HEK293 (cell line): ENCODE results near the gene JUP.
A peak's percentile ranks its signal among the peaks of the same experiment; 100 is the strongest.

Experiments used
- GLI4 ChIP-seq: fragments of 450-650 bp; formaldehyde crosslinking; IDR thresholded peaks from 2 replicates; pipeline ENCODE4 v1.5.1; 2016; ENCODE audit warnings: missing biosample characterization, missing genetic modification characterization
- ZNF133 ChIP-seq: fragments of 450-650 bp; formaldehyde crosslinking; IDR thresholded peaks from 2 replicates; pipeline ENCODE4 v1.5.1; 2016; ENCODE audit warnings: missing biosample characterization, missing genetic modification characterization
- ZNF138 ChIP-seq: fragments of 450-650 bp; formaldehyde crosslinking; IDR thresholded peaks from 2 replicates; pipeline ENCODE4 v1.5.1; 2016; ENCODE audit warnings: missing biosample characterization, missing genetic modification characterization, borderline replicate concordance
- ZNF16 ChIP-seq: fragments of 450-650 bp; formaldehyde crosslinking; IDR thresholded peaks from 2 replicates; pipeline ENCODE4 v1.5.1; 2016; ENCODE audit warnings: low read depth, missing biosample characterization, missing genetic modification characterization
- ZNF221 ChIP-seq: fragments of 450-650 bp; formaldehyde crosslinking; IDR thresholded peaks from 2 replicates; pipeline ENCODE4 v1.5.1; 2017; ENCODE audit warnings: missing biosample characterization, missing genetic modification characterization, borderline replicate concordance
- ZNF394 ChIP-seq: fragments of 450-650 bp; formaldehyde crosslinking; IDR thresholded peaks from 2 replicates; pipeline ENCODE4 v1.5.1; 2016; ENCODE audit warnings: missing biosample characterization, missing genetic modification characterization, mild to moderate bottlenecking, moderate library complexity, borderline replicate concordance
- ZNF521 ChIP-seq: fragments of 450-650 bp; formaldehyde crosslinking; IDR thresholded peaks from 2 replicates; pipeline ENCODE4 v1.5.1; 2017; ENCODE audit warnings: missing biosample characterization, mild to moderate bottlenecking, missing genetic modification characterization
- ZNF830 ChIP-seq: fragments of 450-650 bp; IDR thresholded peaks from 2 replicates; pipeline ENCODE4 v1.5.0; 2018; ENCODE audit warnings: missing biosample characterization, missing genetic modification characterization, low read depth, mild to moderate bottlenecking, moderate library complexity
- ZXDB ChIP-seq: fragments of 450-650 bp; formaldehyde crosslinking; IDR thresholded peaks from 2 replicates; pipeline ENCODE4 v1.5.1; 2016; ENCODE audit warnings: missing biosample characterization, missing genetic modification characterization
- TF ChIP-seq, protein P1 (sequence below): fragments of 450-650 bp; formaldehyde crosslinking; IDR thresholded peaks from 2 replicates; pipeline ENCODE4 v1.5.1; 2016; ENCODE audit warnings: missing biosample characterization, missing genetic modification characterization, low read depth
- TF ChIP-seq, protein P2 (sequence below): fragments of 450-650 bp; formaldehyde crosslinking; IDR thresholded peaks from 2 replicates; pipeline ENCODE4 v1.5.1; 2016; ENCODE audit warnings: missing biosample characterization, missing genetic modification characterization
- TF ChIP-seq, protein P3 (sequence below): fragments of 450-650 bp; formaldehyde crosslinking; IDR thresholded peaks from 2 replicates; pipeline ENCODE4 v1.5.1; 2016; ENCODE audit warnings: missing biosample characterization, missing genetic modification characterization

DNA sequence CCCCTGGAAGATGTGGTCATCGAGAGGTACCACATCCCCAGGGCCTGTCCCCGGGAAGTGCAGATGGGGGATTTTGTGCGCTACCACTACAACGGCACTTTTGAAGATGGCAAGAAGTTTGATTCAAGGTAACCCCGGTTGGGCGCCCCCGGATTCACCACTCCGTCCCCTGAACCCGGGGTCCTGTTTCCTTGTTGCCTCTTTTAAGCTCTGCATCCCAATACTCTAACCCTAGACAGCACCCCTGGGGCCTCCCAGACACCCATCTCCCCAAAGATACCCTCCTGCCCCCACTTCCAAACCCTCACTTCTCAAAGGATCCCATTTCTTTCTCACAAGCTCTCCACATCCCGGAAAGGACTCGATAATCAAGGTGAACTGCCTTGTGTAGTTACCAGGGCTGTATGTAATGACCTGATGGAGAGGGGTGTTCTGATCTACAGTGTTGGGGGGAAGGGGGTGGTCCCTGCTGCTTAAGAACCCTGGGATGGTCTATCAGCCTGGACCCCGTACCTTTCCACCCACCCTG is 26.7 kb upstream of the JUP start:
- TF ChIP-seq, protein P1, sequence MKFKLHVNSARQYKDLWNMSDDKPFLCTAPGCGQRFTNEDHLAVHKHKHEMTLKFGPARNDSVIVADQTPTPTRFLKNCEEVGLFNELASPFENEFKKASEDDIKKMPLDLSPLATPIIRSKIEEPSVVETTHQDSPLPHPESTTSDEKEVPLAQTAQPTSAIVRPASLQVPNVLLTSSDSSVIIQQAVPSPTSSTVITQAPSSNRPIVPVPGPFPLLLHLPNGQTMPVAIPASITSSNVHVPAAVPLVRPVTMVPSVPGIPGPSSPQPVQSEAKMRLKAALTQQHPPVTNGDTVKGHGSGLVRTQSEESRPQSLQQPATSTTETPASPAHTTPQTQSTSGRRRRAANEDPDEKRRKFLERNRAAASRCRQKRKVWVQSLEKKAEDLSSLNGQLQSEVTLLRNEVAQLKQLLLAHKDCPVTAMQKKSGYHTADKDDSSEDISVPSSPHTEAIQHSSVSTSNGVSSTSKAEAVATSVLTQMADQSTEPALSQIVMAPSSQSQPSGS (tag by site-specific recombination): no peak
- TF ChIP-seq, protein P2, sequence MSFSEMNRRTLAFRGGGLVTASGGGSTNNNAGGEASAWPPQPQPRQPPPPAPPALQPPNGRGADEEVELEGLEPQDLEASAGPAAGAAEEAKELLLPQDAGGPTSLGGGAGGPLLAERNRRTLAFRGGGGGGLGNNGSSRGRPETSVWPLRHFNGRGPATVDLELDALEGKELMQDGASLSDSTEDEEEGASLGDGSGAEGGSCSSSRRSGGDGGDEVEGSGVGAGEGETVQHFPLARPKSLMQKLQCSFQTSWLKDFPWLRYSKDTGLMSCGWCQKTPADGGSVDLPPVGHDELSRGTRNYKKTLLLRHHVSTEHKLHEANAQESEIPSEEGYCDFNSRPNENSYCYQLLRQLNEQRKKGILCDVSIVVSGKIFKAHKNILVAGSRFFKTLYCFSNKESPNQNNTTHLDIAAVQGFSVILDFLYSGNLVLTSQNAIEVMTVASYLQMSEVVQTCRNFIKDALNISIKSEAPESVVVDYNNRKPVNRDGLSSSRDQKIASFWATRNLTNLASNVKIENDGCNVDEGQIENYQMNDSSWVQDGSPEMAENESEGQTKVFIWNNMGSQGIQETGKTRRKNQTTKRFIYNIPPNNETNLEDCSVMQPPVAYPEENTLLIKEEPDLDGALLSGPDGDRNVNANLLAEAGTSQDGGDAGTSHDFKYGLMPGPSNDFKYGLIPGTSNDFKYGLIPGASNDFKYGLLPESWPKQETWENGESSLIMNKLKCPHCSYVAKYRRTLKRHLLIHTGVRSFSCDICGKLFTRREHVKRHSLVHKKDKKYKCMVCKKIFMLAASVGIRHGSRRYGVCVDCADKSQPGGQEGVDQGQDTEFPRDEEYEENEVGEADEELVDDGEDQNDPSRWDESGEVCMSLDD: 0 out of 2 replicates have a peak, but pooled peaks have one; percentile 65
- TF ChIP-seq ZNF394 (tag by site-specific recombination) (no peak), ZXDB (tag by site-specific recombination) (no peak), ZNF138 (tag by site-specific recombination) (no peak), ZNF16 (tag by site-specific recombination) (no peak), GLI4 (tag by site-specific recombination) (no peak), ZNF830 (tag by site-specific recombination) (no peak), ZNF221 (no peak), ZNF521 (tag by site-specific recombination) (no peak), ZNF133 (tag by site-specific recombination) (no peak)
- TF ChIP-seq, protein P3, sequence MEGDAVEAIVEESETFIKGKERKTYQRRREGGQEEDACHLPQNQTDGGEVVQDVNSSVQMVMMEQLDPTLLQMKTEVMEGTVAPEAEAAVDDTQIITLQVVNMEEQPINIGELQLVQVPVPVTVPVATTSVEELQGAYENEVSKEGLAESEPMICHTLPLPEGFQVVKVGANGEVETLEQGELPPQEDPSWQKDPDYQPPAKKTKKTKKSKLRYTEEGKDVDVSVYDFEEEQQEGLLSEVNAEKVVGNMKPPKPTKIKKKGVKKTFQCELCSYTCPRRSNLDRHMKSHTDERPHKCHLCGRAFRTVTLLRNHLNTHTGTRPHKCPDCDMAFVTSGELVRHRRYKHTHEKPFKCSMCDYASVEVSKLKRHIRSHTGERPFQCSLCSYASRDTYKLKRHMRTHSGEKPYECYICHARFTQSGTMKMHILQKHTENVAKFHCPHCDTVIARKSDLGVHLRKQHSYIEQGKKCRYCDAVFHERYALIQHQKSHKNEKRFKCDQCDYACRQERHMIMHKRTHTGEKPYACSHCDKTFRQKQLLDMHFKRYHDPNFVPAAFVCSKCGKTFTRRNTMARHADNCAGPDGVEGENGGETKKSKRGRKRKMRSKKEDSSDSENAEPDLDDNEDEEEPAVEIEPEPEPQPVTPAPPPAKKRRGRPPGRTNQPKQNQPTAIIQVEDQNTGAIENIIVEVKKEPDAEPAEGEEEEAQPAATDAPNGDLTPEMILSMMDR: no peak
